Dermis microvascular lymphatic vessel endothelial cell (primary cell): Measurements from ENCODE around the gene NOL4L. TPM values are rescaled to one million over a fixed set of nuclear protein-coding genes. Genes with fewer than 3 reads are reported as not detected.
"Not testable (repeated sequence)": the region's sequence is repeated elsewhere in the genome, so short reads cannot be mapped to it uniquely, and the experiment has no call there.

Source experiments
- DNase-seq, 2 donors: peaks; one replicate each; pipeline versions ENCODE4 v3.0.0 to v3.0.0-alpha.2; 2010; ENCODE audit warnings: low read depth in 2 of 2
- total RNA-seq: library from RNA; depleted of rRNA; stranded (reverse); fragments of >200 nt; gene quantifications from 2 replicates; pipeline ENCODE4 v1.2.1, GENCODE V29; 2014

NOL4L gene
- total RNA-seq, 1 donor from 2014 or later: 7.7 TPM

DNA sequence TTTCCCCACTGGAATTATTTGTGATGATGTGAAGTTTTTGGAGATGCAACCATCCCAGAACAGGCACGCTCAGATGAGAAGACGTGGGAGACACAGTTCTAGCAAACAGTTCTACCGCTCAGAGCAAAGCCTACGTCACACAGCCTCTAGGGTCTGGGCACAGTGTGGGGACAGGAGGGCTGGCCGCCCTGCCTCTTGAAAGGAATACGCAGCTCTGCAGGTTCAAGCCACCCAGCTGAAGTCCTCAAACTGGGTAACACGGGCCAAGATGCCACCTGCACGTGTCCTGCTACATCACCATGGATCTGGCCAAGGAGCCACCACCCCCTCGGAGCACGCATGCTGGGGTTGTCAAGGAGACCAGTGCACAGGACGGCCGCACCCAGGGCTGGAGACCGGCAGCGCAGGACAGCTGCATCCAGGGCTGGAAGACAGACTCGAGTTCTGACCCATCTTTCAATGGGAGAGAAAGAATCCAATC lies 75.0 kb downstream of the NOL4L start:
- DNase-seq: no peak

DNA sequence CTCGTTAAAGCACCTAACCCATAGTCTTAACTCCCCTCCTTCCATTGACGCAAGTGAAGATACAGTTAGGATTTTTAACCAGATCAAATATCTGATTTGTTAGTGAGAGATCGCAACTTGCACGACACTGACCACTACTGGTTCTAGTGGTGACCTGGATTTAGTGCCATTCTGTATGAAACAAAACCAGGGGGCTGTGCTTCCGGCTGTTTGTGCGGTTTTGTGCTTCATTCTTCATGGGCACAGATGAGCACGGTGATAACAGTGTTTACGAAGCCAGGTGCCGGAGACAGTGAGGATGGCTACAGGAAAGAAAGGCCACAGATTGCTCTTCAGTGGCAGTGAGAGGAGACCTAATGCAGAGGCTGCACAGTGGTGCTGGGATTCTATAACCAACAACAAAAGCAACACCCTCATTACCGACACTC lies 75.5 kb downstream of the NOL4L start:
- DNase-seq: peak; percentile 87 to 88

DNA sequence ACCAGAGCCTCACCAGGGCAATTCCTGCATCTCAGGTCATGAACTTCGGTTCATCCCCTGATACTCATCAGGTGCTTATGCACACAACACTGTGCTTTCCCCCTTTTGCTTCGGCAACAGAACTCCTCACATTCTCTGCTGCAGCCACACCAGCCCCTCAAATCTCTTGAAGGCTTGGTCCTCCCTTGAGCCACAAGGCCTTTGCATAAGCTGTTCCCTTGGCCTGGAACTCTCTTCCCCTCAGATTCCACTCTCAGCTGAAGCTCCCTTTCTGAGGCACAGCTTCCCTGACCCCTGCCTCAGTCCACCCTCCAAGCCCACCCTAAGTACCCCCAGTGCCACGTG lies 76.4 kb downstream of the NOL4L start:
- DNase-seq: no peak

DNA sequence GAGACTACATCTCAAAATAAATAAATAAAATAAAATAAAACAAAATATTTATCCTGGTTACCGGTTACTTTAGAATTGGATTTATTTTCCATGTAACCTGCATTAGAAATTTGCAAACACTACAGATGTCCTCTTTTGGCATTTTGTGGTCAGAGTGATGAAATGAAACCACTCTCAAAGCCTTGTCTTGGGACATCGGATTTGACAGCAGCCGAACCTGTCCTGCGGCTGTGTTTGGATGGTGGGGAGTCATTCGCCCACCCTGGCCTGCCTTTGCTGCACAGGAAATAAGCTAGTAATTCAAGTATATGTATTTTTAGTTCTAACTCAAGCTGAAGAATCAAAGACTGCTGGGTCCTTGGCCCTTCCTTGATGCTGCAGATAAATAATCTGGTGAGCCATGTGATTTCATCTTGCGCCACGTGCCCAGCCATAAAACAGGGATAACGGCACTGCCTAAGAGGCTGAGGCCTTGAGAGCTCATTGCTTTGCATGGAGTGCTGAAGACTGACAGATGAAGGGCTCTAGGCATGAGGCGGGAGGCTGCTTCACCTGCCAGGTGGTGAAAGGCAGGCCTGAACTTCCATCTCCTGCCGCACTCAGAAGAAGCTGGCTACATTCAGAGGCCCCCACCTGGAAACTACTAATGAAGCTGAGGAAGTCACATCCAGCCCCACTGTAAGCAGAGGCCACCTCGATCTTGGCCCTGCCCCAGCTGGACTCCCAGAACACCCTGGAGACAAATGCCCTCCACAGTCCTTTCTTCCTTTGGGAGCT lies 76.9 kb downstream of the NOL4L start:
- no peak for DNase-seq

DNA sequence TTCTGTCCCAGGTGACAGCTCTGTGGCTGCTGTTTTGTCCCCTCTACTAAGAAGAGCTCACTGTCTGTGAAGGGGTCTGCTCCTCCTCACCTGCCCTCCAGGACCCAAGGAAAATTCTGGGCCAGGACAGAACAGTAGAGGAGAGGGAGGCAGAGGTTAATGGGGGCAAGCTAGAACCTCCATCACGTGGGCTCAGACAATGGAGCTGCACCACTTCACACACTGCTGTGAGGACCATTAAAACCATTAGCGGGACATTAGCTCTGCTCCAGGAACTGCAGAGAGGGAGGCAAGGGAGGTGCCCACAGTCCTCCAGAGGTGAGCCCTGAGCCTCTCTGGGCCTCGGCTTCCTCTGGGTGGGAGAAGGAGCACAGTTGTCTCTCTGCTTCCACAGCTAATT lies 78.4 kb downstream of the NOL4L start:
- no peak for DNase-seq

DNA sequence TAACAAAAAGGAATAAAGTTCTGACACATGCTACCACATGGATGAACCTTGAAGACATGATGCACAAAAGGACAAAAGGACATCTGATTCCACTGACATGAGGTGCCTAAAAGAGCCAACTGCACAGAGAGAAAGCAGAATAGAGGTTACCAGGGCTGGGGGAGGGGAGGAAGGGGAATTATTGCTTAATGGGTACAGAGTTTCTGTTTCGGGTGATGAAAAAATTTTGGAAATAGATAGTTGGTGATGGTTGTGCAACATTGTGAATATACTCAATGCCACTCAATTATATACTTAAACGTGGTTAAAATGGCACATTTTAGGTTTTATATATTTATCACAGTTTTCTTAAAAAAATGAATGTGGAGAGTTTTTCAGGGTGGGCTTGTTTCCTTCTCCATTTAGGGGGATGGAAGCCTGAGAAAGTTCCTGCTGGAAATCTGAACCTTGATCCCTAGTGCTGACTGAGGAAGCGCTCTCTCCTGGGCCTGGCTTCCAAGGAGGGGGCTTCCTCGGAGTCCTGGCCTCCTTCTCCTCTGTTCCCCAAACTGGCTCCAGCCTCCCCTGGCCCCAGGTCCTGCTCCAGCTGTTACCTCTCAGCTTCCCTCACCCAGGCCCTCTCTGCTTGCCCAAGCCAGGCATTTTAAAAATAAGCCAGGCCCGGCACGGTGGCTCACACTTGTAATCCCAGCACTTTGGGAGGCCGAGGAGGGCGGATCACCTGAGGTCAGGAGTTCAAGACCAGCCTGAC lies 79.2 kb downstream of the NOL4L start:
- no peak for DNase-seq

DNA sequence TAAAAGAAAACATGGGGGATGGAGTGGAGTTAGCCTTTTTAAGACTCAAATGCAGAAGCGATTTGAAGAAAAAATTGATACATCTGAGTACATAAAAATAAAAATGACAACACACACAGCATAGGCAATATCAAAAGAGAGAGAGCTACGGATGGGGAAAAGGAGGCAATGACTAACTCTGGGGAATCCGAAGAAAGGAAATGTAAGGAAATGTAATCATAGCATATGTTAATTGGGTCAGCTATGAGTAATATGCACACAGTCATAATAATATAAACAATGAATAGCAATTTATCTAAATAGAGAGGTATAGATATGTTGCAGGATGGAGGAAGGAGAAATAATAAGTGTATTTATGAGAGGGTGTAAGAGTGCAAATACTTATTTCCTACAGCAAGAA lies 83.4 kb downstream of the NOL4L start:
- peak in 1 of 2 donors; percentile 76 for DNase-seq

DNA sequence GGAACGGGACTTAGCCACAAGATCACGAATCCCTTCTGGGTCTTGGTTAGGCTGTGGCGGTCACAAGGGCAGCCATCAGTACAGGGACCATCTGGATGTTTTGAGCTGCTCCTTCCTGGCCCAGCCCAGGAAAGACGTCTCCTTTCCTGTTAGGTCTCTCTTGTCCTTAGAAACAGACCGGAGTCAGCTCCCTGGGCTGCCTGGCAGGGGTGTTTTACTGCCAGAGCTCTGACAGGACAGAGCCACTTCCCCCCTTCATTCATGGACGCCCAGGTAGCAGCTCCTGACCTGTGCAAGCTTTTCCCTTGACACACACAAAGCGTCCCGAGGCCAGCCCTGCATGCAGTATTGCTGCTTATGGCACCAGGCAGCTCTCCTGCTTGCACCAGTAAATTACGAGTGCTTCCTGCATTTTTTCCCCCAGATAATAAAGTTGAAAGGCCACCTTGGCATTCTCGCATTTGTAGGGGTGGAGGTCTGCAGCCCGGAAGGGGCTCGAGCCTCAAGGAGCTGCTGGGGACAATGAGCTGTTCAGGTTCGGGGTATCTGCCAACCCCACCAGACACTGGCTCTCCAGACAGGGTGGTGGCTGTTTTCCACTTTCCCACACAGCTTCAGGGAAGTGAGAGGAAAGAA lies 87.4 kb downstream of the NOL4L start:
- peak; percentile 79 to 80 for DNase-seq

DNA sequence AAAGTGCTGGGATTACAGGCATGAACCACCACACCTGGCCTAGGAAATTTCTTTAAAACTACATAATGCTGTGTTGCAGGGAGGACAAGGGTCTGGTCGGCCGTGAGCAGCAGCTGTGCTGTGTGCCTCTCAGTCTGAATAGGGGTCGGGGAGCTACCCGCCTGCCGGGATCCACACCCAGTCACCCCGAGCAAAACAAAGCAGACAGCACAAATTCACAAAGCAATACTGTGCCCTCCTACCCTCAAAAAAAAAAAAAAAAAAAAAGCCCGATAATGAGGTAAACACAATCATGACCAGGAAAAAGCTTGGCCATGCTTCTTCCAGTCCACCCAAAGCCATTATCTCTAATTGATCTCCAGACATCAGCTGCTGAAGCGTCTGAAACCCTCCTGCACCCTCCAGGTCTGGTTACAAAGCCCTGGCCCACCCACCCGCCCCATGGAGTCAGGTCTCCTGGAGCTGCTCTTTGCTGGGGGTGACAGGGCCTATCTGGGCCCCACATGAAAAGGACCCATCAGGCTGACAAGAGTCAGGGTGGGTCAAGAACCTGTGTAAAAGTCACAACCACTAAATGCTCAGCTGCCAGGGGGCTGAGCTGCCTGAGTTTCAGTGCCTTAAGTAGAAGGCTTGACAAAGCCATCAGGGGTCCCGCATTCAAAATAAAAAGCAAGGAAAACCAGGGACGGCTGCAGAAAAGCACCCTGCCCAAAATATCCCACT lies 88.2 kb downstream of the NOL4L start:
- DNase-seq: no peak

DNA sequence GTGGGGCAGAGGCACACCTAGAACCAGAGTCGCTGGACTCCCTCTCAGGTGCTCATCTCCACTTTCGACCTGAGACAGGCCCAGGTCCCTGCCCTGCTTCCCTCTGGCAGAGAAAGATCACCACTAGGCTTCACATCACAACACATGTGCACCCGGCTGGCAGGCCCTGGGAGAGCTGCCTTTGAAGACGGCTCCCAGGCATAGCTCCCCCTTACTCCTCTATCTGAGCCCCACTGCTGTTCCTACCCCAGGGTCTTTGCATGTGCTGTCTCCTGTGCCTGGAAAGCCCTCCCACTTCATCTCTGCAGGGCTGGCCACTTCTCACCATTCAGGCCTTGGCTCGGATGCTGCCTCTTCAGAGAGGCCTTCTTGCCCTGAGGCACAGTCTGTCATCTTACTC lies 89.2 kb downstream of the NOL4L start:
- no peak for DNase-seq

DNA sequence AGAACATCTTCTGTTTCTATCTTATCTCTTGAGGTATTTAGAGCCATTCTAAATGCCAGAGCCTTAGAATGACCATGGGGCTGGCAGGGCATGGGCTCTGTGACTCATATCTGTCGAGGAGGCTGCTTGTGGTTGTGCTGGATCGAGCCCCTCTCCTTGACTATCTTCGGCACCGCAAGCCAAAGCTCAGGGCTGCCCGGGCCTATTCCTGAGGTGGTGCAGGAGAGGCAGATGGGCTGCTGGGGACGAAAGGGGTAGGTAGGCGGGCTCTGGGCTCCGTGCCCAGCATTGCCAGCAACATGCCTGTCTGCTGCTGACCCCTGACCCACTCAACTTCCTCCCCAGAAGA lies 89.9 kb downstream of the NOL4L start:
- DNase-seq: no peak

DNA sequence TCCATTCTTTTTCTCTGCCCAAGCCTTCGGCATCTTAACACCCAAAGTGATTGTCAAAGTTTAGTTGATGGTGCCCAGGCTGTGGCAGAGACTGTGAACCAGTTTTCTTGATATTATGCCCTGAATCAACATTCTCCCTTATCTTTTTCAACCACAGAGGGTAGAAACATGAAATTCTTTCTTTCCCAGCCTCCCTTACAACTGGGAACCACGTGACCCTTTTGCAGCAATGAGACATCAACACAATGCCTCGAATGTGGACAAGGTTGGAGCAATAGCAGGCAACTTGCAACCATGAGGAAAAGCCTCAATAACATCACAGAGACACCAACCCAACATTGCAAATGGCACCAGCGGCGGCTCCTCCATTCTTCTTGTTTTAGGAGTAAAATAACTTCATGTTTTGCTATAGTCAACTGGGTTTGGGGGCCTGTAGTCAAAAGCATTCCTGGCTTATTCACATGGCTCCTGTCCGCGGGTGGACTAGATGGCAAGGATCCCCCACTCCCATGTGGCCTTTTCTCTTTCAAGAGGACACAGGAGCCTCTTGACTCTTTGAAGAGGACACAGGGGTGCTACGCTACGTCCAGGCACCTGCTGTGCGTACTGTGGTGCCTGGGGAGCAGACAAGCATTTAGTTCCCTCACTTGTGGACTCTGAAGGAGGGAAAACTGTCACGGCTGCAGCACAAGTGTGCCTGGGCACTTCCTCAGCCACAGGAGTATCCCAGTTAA lies 90.5 kb downstream of the NOL4L start:
- no peak for DNase-seq

DNA sequence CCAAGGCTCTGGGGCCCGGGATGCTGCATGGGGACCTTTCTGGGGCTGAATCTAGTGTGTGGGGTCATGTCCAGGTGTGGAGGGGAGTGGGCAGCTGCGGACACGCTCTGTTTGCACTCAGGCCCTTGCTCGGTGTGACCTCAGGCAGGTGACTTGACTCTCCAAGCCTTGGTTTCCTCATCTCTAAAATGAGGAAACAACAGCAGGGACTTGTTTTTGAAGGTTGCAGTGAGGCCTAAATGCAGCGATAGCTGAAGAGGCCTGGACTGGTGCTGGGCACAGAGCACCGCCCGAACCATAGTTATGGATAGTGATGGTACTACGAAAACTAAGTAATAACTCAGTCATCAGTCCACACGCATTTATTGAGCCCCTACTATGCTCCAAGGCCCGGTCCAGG lies 91.8 kb downstream of the NOL4L start:
- DNase-seq: no peak

DNA sequence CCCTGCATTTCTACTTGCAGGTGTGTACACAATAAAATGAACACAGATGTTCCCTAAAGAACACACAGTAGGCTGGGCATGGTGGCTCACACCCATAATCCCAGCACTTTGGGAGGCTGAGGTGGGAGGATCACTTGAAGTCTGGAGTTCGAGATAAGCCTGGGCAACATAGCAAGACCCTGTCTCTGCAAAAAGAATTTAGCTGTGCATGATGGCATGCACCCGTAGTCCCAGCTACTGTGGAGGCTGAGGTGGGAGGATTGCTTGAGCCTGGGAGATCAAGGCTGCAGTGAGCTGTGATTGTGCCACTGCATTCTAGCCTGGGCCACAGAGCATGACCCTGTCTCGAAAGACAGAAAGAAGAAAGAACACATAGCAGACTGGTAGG lies 93.4 kb downstream of the NOL4L start:
- not testable (repeated sequence) for DNase-seq

DNA sequence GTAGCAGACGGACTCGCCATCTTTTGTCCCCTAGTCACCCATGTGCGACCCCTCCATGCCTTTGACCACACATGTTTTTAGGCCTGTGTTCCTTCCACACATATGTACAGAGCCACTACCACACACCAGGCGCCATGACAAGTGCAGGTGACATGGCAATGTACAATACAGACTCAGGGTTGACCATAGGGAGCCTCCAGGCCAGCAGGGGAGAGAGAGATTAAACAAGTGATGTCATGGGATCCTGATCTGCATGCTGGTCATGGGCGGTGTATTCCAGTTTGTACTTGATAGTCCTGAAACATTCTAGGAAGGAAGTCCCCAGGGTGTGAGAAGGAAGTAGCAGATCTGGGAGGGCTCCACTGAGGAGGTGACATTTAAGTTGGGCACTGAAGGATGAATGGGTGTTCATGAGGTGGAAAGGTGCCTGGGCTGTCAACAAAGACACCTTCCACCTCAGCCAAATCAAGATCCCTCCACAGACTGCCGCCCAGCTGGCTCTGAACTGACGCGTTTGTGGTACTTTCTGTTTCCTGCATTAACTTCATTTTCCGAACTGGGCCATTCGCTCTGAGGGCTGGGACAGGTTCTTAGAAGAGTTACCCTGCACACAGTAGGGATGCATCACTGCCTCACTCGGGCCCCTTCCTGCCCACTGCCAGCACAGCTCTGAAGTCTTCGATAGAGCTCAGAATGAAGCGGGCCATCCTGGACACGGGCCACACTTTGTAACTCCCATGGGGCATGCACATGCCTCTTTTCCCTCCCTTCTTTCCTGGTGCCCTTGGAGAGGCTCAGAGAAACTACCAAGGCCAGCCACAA lies 94.0 kb downstream of the NOL4L start:
- DNase-seq: no peak

DNA sequence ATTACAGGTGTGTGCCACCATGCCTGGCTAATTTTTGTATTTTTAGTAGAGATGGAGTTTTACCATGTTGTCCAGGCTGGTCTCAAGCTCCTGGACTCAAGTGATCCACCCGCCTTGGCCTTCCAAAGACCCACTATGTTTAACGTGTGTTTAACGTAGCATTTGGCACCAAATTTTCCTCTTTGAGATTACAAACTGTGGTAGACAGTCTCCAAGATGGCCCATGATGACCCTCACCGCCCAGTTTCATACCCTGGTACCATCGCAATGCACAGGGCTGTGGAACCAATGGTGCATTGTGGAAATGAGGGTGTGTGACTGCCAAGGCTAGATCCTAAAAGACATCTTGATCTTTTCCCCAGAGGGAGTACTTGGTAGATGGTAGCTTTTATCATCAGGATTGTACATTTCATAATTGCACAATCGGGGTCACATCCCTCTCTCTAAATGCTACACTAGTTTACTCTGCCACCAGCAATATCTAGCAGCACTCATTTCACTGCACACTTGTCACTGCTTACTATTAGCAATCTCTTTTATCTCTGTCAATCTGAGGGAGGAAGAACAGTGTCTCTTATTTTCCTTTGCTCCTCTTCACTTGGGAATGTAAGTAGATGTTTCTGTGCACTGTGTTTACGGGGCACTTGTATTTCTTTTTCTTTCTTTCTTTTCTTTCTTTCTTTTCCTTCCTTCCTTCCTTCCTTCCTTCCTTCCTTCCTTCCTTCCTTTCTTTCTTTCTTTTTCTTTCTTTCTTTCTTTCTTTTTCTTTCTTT lies 96.9 kb downstream of the NOL4L start:
- no peak for DNase-seq

DNA sequence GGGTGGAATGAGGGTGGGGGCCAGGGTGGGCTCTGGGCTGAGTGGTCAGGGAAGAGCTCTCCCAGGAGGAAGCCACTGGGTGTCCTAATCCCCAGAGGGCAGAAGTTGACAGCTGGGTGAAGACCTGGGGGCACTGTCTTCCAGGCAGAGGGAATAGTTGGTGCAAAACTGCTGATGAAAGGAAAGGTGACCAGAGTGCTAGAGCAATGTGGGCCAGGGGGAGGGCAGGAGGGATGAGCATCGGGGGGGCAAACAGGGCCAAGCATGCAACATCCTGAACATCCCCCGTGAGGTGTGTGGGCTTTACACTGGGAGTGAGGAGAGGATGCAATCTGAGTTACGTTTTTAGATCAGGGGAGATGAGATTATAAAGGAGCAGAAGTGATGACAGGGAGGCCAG lies 97.8 kb downstream of the NOL4L start:
- no peak for DNase-seq

DNA sequence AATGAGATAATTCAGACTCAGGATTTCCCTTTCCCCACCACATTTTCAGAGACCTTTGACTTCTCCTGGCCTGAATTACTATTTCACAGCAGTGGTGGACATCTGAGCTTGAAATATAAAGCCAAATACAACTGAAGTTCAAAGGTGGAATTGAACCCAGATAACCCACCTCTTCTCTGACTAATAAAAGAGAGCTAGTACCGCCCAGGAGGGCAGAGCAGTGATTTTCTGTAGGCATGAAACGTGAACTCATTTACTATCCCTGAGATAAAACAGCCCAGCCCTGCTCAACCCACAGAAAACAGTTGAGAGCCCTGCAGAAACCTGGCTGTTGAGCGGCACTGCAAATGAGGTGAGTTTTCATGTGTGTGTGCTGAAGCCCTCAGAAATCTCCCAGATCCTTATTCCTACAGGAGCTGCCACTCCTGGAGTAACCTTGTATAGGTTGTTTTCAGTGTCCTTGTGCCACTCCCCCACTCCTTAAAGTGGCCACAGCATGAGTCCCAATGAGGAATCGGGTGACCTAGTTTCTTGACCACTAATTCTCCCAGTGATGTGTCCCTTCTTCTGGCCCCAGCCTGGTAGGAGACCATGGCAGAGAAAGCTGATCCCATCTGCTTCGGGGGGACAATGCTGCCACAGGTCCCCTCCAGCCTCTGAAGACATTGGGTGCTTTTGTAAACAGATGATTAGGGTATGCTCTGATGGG lies 99.2 kb downstream of the NOL4L start:
- peak; percentile 90 to 99 for DNase-seq
